Forelimb muscle (tissue), 1 donor: Measurements from ENCODE around the gene BCL2. TPM values are rescaled to one million over a fixed set of nuclear protein-coding genes. Genes with fewer than 3 reads are reported as not detected.
"Not testable (repeated sequence)": the region's sequence is repeated elsewhere in the genome, so short reads cannot be mapped to it uniquely, and the experiment has no call there.

ENCODE experiments used
- DNase-seq: peaks from one replicate; pipeline ENCODE4 v3.0.0-alpha.2; 2013; ENCODE audit warnings: low read depth
- polyA plus RNA-seq: library from polyadenylated mRNA; unstranded; fragments of 120-200 nt; gene quantifications from one replicate; pipeline ENCODE4 v1.2.1, GENCODE V29; 2013; ENCODE audit not compliant: insufficient read length

Gene BCL2
- 13.1 TPM for polyA plus RNA-seq

DNA sequence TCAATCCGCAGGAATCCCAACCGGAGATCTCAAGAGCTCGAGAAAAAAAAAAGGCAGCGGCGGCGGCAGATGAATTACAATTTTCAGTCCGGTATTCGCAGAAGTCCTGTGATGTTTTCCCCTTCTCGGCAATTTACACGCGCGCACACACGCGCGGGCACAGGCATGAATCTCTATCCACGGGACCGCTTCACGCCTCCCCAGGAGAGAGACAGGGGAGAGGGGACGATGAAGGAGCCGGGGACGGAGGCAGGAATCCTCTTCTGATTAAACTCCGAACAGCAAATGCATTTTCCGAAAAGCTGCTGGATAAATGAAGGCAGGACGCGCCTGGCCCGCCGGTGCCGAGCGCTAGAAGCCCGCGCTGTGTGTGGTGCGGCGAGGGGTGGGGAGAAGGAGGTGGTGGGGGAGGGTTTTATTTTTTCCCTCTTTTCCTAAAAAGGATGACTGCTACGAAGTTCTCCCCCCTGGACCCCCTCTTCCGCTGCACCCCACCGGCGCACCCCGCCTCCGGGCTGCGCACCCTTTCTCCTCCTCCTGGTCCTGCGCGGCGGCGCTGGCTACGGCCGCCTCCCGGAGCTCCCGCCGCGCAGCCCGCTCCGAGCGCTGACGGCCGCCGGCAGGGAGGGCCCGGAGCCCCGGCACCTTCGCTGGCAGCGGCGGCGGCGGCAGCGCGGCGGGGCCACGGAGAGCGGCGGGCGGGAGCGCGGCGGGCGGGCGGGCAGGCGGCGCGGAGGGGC, at the start of gene BCL2:
BCL2 (minus strand) TSS at position 387 of the 740 bp plus-strand sequence.
- DNase-seq = no peak

- DNase-seq = no peak
Observed at GRCh38 chr18:63368611-63369010, 49.0 kb upstream of the BCL2 start.

DNA sequence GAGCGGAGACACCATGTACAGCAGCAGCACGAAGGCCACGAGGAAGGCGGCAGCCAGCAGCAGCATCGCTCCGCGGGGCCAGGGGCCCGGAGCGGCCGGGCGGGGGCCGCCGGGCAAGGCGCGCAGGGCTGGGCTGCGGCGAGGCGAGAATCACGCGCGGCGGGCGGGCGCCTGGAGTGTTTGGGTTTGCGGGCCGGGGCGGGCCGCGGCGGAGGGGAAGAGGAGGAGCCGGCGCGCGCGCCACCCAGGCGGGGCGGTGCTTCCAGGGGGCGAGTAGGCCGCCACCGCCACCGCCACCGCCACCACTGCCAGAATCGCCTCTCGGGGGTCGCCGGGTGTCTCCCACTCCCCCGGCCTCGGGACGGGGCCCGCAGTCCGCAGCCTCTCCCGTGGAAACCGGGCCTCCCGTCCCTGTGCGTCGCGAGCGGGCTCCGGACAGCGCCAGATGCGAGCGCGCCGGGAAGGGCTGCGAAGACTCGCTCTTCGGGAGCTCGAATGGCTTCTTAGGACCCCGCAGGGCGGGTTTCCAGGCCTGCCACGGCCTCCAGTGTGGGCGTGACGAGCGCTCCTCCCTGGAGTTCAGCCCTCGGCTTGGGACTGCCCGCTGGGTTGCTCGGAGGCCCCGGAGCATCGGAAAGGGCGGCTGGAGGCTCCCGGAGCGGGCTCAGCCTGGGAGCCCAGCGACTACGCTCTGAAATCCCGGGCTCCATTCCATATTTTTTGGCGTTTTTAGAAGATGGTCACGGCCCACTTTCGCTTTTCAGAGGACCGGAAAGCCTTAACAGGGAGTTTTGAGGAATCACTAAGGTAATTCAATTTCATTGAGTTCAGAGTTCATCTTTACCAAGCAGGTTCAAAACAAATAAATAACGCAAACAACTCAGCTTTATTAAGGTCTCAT, 47.7 kb upstream of the BCL2 start, which contains the start of gene KDSR:
KDSR (minus strand) TSS at position 154 of the 901 bp plus-strand sequence; CDS start at position 66, 88 bp downstream.
- peak; percentile 91 for DNase-seq

- DNase-seq = no peak
Observed at GRCh38 chr18:63366213-63367052, 46.9 kb upstream of the BCL2 start.

DNA sequence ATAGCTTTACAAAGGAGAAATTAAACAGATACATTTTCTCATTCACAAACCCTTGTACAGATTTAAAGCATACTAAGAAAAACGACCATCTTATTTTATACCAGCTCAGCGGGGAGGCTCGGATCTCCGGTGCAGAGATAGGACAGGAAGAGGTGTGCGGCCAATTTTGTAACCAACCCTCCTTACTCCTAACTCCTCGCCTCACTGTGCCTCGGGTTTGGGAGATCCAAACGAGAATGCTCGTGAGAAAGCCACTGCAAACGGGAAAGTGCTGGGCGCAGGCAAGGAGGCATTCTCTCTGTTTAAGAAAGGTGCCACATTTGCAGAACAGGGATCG, 46.3 kb upstream of the BCL2 start:
- no peak for DNase-seq

GRCh38 chr18:63363951-63364350, 44.4 kb upstream of the BCL2 start:
- no peak for DNase-seq

- not testable (repeated sequence) for DNase-seq
Observed at GRCh38 chr18:63363420-63363819, 43.9 kb upstream of the BCL2 start.

DNA sequence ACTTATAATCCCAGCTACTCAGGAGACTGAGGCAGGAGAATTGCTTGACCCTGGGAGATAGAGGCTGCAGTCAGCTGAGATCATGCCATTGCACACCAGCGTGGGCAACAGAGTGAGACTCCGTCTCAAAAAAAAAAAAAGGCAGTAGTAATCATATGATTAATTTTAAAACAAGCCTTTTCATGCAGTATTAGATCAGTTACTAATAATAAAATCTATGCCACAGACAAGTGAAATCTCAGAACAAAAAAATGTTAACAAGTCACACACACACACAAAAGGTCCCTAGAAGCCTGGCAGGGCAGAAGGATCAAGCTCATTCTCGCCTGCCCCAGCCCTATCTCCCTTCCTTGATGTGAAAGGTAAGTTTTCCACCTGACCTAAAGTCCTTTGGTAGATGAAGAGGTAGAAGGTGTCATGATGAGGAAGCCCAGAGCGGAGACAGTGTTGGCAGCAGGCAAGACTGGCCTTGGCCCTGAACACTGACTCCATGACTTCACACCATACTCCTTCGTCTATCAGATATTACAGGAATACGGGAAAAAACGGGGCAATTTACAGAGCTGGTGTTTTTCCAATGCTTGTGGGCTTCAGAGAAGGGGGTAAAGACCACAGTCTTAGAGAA, 36.8 kb upstream of the BCL2 start:
- no peak for DNase-seq

DNA sequence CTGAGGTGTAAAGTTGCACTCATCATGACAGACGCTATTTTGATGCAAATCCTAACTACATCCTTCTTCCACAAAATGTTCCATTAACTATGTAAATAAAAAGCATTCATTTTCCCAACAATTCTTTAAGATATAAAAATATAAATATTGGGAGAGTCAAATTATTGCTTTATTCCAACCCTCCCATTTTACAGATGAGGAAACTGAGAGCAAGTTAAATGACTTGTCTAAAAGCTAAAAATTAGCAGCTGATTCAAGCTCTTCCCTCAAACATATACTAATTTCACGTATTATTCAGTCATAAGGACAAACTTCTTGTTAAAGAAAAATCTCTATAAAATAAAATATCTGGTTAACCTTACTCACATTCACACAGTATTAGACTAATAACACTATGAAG, 30.7 kb upstream of the BCL2 start:
- no peak for DNase-seq

- no peak for DNase-seq
Observed at GRCh38 chr18:63348508-63349136, 29.1 kb upstream of the BCL2 start.

DNA sequence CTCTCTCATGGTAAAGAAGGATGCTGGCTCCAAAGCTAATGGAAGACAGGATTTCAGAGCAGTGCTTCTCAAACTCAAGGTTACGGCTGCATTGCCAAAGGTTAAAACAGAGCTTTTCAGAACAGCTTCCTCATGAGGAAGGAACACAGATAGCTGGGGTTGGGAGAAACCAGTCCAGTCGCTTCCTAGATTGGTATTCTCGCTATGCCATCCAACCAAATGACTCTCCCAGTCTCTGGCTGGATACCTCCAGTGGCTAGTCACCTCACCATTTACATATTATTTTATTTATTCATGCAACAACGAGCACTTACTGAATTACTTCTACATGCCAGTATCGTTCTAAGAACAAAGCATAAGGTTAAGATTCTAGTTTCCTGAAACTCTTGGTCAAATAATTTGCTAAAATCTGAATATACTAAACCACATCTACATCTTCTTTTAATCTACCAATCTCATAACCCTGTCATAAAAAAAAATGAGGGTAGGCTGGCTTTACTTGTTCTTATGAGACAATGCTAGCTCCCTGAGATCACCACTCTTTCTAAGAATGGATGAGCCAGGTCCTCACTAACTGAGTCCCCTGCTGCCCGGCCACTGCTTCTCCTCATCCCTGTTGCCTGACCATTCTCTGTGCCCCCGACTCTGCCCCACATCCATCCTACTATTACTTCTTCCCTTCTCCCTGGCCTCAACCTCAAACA, 27.1 kb upstream of the BCL2 start:
- no peak for DNase-seq

DNA sequence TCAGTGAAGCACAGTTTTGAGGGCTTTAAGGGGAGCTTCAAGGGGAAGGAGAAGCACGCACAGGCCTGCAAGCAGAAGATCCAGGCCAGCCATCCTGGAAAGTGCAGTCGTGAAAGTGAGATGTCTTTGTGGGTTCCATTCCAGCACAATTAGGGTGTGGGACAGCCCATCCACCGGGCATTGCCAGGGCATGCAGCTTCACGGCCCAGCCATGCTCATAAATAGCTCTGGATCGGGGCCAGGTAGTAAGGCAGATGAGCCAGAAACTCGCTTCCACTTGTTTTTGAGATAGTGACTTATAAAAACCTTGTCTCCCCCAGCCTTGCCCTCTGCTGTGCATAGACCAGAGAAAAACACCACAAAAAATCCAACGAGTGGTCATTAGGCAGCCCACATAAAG, 26.5 kb upstream of the BCL2 start:
- no peak for DNase-seq

DNA sequence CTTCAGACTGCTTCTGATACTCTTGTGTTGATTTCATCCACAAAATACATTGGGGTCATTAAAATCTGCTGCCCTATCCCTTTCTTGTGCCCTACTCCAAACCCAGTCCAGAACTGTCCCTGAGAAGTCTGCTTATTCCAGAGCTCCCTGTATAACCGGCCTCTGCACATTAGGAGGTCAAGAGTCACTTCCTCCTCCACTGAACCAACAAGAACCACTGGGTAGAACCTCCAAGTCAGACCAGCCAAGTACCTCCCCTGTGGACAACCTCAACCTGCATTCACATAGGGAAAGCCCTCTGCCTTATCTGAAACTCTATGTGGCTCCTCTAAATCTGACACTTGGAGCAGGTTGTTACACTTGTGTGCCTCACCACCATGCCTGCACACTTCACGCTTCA, 25.3 kb upstream of the BCL2 start:
- DNase-seq = no peak

GRCh38 chr18:63344263-63344662, 24.7 kb upstream of the BCL2 start:
- no peak for DNase-seq

DNA sequence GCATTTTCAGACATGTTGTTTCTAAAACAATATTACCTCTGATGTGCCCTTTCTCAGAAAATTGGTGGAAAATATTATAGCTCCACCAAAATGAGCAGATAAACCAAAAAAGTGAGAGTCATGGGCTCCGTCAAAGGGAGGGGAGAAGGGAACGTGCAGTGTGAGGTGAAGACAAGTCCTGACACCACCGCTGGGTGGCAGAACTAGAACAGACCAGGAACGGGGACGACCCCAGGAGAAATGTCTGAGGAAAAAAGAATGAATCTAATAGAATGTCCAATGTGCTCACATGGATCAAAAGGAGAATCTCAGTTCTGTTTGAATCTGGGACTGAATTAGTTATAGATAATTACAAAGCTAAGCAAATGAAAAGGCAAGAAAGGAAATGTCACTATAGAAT, 22.6 kb upstream of the BCL2 start:
- DNase-seq = no peak

- no peak for DNase-seq
Observed at GRCh38 chr18:63339920-63340484, 20.4 kb upstream of the BCL2 start.

- no peak for DNase-seq
Observed at GRCh38 chr18:63336366-63337099, 17.0 kb upstream of the BCL2 start.

- DNase-seq = no peak
Observed at GRCh38 chr18:63331105-63331504, 11.5 kb upstream of the BCL2 start.

DNA sequence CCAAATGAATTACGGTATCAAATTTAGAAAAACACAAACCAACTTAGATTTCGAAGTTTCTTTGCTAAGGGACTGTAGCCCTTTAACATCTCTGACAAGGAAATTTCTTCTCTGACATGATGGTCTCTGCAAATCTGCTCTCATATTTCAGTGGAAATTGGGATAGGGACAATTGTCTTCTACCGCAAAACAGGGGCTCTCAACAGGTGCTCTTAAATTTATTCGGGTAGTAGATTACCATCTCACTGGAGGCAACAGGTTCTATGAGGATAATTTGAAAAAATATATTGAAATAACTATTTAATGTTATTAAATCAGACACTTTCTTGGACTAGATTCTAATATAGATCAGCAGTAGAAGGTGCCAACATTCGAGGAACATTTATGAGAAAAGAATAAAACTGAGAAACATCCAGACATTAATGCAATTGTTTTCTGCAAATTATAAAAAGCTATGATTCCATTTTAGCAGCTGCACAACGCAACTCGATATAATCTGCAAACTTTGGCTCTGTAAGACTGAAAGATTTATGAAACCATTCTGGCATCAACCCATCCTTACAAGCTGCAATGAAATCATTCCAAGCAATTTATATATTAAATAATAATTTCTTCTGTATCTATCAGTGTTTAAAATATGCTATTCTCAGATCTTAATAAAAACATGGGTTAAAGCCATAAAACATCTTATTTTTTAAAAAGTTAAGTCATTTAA, 10.0 kb upstream of the BCL2 start:
- no peak for DNase-seq
